IMR-90 (cell line): ENCODE data around the gene CARF.

Source experiments
- CEBPB ChIP-seq: IDR thresholded peaks from 2 replicates; pipeline ENCODE4 v1.6.1; 2012; ENCODE audit warnings: low read depth, low read length, improper control_type of control experiment
- CHD1 ChIP-seq: IDR thresholded peaks from 2 replicates; pipeline ENCODE4 v1.6.1; 2012; ENCODE audit warnings: low read depth, low read length, improper control_type of control experiment
- MXI1 ChIP-seq: IDR thresholded peaks from 2 replicates; pipeline ENCODE4 v1.6.1; 2012; ENCODE audit warnings: low read depth, mild to moderate bottlenecking, low read length, moderate library complexity, borderline replicate concordance
- NFE2L2 ChIP-seq: fragments of 150-350 bp; IDR thresholded peaks from 2 replicates; pipeline ENCODE4 v1.6.1; 2016; ENCODE audit warnings: low read depth, mild to moderate bottlenecking, low read length
- POLR2A ChIP-seq: IDR thresholded peaks from 2 replicates; pipeline ENCODE4 v1.6.1; 2012; ENCODE audit warnings: mild to moderate bottlenecking, low read depth, low read length
- RAD21 ChIP-seq: IDR thresholded peaks from 2 replicates; pipeline ENCODE4 v1.6.1; 2012; ENCODE audit warnings: low read length, improper control_type of control experiment
- SMC3 ChIP-seq: fragments of 150-350 bp; IDR thresholded peaks from 2 replicates; pipeline ENCODE4 v1.6.1; 2016; ENCODE audit warnings: low read depth, mild to moderate bottlenecking, antibody characterized with exemption, low read length, moderate library complexity
- TF ChIP-seq, protein P1 (sequence below): conservative IDR thresholded peaks from 2 replicates; pipeline ENCODE4 v1.5.1; 2012; ENCODE audit warnings: mild to moderate bottlenecking, low read depth, low read length, improper control_type of control experiment
- TF ChIP-seq, protein P2 (sequence below): fragments of 150-350 bp; IDR thresholded peaks from 2 replicates; pipeline ENCODE4 v1.6.1; 2017; ENCODE audit warnings: mild to moderate bottlenecking, antibody characterized with exemption, low read length, low read depth
- TF ChIP-seq, protein P3 (sequence below): fragments of 150-350 bp; IDR thresholded peaks from 2 replicates; pipeline ENCODE4 v1.6.1; 2016; ENCODE audit warnings: low read depth, mild to moderate bottlenecking, low read length, moderate library complexity, borderline replicate concordance

DNA sequence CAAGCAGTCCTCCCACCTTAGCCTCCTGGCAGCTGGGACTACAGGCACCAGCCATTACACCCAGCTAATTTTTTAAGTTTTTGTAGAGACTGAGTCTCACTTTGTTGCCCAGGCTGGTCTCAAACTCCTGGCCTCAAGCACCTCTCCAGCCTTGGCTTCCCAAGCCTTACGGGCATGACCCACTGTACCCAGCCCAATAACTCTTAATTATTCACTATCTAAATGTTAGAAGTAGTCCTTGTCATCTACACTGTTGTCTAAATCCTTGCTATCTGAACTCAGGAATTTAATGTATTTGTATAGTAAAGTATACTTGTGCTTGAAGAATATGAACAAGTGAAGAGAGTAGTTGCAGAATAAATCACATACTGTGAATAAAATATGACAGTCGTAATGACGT, 64.7 kb downstream of the CARF start:
- TF ChIP-seq POLR2A (no peak), CEBPB (no peak), SMC3 (no peak), RAD21 (no peak), MXI1 (no peak), NFE2L2 (no peak), CHD1 (no peak)
- TF ChIP-seq, protein P1, sequence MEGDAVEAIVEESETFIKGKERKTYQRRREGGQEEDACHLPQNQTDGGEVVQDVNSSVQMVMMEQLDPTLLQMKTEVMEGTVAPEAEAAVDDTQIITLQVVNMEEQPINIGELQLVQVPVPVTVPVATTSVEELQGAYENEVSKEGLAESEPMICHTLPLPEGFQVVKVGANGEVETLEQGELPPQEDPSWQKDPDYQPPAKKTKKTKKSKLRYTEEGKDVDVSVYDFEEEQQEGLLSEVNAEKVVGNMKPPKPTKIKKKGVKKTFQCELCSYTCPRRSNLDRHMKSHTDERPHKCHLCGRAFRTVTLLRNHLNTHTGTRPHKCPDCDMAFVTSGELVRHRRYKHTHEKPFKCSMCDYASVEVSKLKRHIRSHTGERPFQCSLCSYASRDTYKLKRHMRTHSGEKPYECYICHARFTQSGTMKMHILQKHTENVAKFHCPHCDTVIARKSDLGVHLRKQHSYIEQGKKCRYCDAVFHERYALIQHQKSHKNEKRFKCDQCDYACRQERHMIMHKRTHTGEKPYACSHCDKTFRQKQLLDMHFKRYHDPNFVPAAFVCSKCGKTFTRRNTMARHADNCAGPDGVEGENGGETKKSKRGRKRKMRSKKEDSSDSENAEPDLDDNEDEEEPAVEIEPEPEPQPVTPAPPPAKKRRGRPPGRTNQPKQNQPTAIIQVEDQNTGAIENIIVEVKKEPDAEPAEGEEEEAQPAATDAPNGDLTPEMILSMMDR: no peak
- TF ChIP-seq, protein P2, sequence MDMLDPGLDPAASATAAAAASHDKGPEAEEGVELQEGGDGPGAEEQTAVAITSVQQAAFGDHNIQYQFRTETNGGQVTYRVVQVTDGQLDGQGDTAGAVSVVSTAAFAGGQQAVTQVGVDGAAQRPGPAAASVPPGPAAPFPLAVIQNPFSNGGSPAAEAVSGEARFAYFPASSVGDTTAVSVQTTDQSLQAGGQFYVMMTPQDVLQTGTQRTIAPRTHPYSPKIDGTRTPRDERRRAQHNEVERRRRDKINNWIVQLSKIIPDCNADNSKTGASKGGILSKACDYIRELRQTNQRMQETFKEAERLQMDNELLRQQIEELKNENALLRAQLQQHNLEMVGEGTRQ: no peak
- TF ChIP-seq, protein P3, sequence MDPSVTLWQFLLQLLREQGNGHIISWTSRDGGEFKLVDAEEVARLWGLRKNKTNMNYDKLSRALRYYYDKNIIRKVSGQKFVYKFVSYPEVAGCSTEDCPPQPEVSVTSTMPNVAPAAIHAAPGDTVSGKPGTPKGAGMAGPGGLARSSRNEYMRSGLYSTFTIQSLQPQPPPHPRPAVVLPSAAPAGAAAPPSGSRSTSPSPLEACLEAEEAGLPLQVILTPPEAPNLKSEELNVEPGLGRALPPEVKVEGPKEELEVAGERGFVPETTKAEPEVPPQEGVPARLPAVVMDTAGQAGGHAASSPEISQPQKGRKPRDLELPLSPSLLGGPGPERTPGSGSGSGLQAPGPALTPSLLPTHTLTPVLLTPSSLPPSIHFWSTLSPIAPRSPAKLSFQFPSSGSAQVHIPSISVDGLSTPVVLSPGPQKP: no peak
